CD4-positive, alpha-beta T cell treated with Interleukin-15 for 4 hours (primary cell): ENCODE data around the gene ACBD7.

Experiments
- DNase-seq: peaks from one replicate; pipeline ENCODE4 v3.0.0-alpha.2; 2020; ENCODE audit warnings: low spot score

Gene ACBD7

DNA sequence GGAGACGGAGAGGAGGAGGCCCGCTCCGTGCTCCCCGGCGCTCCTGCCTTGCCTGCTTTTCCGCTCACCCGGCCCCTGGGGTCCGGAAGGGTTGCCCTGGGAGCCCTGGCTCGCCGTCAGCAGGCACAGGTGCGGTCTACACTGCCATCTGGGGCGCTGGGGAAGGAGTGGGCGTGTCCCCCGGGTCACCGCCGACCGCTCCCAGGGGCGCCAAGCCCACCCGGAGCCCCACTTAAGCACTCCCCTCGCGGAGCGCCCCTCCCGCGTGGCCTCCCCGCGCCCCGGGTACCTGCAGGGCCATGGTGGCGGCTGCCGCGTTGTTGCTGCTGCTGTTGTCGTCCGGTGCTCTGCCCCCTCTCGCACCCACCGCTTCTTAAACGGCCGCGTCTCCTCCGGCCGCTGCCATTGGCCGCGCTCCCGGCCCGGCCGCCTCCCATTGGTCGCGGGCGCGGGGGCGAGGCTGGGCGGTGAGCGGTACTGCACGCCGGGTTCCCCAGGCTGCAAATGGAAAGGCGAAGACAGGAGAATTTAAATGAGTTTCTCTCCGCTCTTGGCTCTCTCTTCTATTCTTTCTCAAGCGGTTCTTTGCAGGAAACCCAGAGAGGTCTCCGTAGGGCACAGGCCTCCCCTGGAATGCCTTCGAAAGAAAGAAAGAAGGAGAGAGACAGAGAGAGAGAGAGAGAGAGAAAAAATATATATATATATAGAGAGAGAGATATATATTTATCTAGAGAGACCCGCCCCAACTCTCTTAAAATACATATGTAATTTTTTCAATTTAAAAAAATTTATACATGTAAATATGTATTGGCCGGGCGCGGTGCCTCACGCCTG, at the start of gene ACBD7:
ACBD7 (minus strand) TSS at position 349 of the 834 bp plus-strand sequence; CDS start at position 301, 48 bp downstream.
- DNase-seq = peak; percentile 73

- DNase-seq = no peak
These were observed 49.1 kb upstream of the ACBD7 start for GRCh38 chr10:15137636-15138035.

- no peak for DNase-seq
These were observed 48.4 kb upstream of the ACBD7 start for GRCh38 chr10:15137036-15137359.

GRCh38 chr10:15136129-15137035, 47.8 kb upstream of the ACBD7 start:
- no peak for DNase-seq

GRCh38 chr10:15131330-15131729, 42.8 kb upstream of the ACBD7 start:
- DNase-seq = no peak

- no peak for DNase-seq
These were observed 36.3 kb upstream of the ACBD7 start for GRCh38 chr10:15124908-15125307.

DNA sequence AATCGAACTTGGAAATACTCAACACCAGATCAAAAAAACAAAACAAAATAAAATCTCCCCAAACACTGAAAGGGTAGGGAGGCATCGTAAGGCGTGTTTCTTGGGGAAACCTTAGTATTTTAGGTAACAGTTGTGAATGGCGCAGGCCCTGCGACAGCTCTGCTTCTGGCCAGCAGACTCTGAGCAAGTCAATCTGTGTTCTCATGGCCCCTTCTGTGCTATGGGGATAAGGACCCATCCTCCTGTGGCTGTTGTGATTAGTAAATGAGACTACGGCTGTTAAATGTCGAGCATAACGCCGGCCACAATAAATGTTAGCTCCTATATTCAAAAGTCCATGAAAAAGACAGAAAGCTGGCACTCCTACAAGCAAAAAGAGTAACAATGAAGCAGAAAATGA, 35.6 kb upstream of the ACBD7 start:
- no peak for DNase-seq

DNA sequence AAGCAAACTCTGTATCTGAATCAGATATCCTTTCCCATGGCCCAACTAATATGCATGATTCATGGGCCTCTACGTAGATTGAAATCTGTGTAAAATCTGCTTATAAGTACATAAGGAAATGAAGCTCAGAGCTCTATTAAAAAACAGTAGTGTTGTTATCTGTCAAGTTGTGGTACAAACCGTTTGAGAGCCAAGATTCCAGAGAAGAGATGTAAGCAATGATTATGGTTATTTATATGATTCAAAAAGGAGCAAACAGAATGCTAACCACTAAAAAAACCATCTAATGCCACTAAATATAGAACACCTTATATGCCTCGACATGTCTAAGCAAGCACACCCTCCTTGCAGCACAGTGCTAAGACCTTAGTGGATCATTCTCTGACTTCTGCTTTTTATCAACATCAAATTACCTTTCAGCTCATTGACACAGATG, 35.2 kb upstream of the ACBD7 start:
- DNase-seq = no peak

- DNase-seq = no peak
These were observed 34.0 kb upstream of the ACBD7 start for GRCh38 chr10:15122477-15123030.

GRCh38 chr10:15121707-15122106, 33.1 kb upstream of the ACBD7 start:
- DNase-seq = no peak

DNA sequence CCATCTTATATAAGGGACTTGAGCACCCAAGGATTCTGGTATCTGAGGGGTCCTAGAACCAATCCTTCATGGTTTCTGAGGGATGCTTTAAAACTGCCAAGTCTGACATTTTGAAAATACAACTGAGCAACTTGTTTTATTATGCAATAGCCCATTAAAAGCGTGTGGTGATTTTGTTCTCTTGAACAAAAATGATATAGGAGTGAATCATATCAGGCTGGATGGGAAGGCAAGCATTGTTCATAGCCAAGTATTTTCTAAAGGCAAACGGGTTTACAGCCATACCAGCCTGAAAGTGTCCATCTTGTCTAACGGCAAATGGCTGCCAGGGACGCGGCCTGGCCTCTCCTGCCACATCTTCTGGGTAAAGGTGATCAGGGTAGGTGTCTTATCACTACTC, 31.9 kb upstream of the ACBD7 start:
- no peak for DNase-seq

- no peak for DNase-seq
These were observed 30.0 kb upstream of the ACBD7 start for GRCh38 chr10:15118615-15119014.

DNA sequence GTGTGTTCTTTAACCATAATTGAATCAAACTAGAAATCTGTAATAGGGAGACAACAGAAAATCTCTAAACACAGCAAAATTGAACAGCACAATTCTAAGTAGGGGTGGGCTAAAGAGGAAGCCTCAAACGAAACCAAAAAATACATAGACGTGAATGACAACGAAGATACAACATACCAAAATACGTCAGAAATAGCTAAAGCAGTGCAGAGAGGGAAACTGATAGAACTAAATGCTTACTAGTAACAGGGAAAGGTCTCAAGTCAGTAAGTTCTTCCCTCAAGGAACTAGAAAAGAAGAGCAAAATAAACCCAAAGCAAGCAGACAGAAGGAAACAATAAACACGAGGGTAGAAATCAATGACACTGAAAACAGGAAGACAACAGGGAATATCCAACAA, 27.6 kb upstream of the ACBD7 start:
- DNase-seq = no peak

GRCh38 chr10:15113766-15114165, 25.2 kb upstream of the ACBD7 start:
- DNase-seq = no peak

- DNase-seq = no peak
These were observed 24.1 kb upstream of the ACBD7 start for GRCh38 chr10:15112657-15113056.

DNA sequence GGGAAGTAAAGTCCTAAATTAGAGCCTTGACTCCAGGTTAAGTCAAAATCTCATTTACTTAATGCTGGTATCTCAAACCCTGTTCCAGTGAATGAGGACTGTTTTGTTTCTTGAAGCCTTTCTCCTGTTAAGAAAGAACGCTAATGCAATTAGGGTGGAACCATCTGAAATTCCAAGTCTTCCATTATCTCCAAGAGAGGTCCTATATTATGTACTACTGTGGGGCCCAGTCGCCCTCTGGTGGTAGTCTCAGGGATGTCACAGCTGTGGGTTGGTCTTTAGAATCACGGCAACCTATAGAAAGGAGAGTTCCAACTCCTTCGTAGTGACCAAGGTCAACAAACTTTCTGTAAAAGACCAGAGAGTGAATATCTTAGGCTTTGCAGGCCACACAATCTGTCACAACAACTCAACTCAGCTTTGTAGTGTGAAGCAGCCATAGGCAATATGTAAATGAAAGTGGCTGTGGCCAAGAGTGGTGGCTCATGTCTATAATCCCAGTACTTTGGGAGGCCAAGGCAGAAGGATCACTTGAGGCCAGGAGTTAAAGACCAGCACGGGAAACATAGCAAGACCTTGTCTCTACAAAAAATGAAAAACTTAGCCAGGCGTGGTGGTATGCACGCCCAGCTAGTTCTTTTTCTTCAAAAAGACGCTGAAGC, 17.9 kb upstream of the ACBD7 start:
- DNase-seq = peak; percentile 71

- DNase-seq = no peak
These were observed 14.9 kb upstream of the ACBD7 start for GRCh38 chr10:15103513-15103912.

- DNase-seq = no peak
These were observed 11.3 kb upstream of the ACBD7 start for GRCh38 chr10:15099886-15100285.

GRCh38 chr10:15097011-15097812, 8.6 kb upstream of the ACBD7 start, which contains the start of gene RPP38:
Gene RPP38 (plus strand): TSS chr10:15097355. CDS start chr10:15103315, 5,960 bp downstream.
- DNase-seq = peak; percentile 95

- DNase-seq = no peak
These were observed 8.1 kb upstream of the ACBD7 start for GRCh38 chr10:15096661-15097010.

- no peak for DNase-seq
These were observed 4.4 kb upstream of the ACBD7 start for GRCh38 chr10:15092855-15093408.
